GM20431 (cell line): ENCODE measurements around the gene WNT4.

Experiments used
- in situ Hi-C: fragments of 300-500 bp; cut with MseI, MboI; formaldehyde crosslinking; loops from one replicate; pipeline ENCODE4 v1.15.0; 2020; ENCODE audit warnings: low sequenced_read_pairs; ENCODE audit not compliant: unreplicated experiment

Gene WNT4

GRCh38 chr1:22164841-22165808 lies 22.2 kb upstream of the WNT4 start:
- in situ Hi-C loops: no loop called here

GRCh38 chr1:22163564-22163963 lies 20.7 kb upstream of the WNT4 start:
- in situ Hi-C loops: no loop called here

- in situ Hi-C loops: no loop called here
These were observed 20.2 kb upstream of the WNT4 start for GRCh38 chr1:22163137-22163536.

GRCh38 chr1:22159891-22160290 lies 17.0 kb upstream of the WNT4 start:
- in situ Hi-C loops: no loop called here

- in situ Hi-C loops: no loop called here
These were observed 15.8 kb upstream of the WNT4 start for GRCh38 chr1:22158654-22159053.

- in situ Hi-C loops: no loop called here
These were observed 14.6 kb upstream of the WNT4 start for GRCh38 chr1:22157359-22157966.

GRCh38 chr1:22155517-22155916 lies 12.6 kb upstream of the WNT4 start:
- in situ Hi-C loops: no loop called here

- in situ Hi-C loops: no loop called here
These were observed 11.7 kb upstream of the WNT4 start for GRCh38 chr1:22154626-22155025.

- in situ Hi-C loops: no loop called here
These were observed 11.0 kb upstream of the WNT4 start for GRCh38 chr1:22153660-22154437.

- in situ Hi-C loops: no loop called here
These were observed 8.0 kb upstream of the WNT4 start for GRCh38 chr1:22150923-22151322.

GRCh38 chr1:22142315-22143064 lies 407 bp downstream of the WNT4 start:
- in situ Hi-C loops: loop anchor here (25.0 kb wide), 1 partner anchor 495 kb away; the partner anchor contains the start of genes C1QA and C1QC

- in situ Hi-C loops: loop anchor here (25.0 kb wide), 1 partner anchor 496 kb away; the partner anchor contains the start of genes C1QA and C1QC
These were observed 1.2 kb downstream of the WNT4 start for GRCh38 chr1:22141554-22142314.

GRCh38 chr1:22140694-22141093 lies 2.2 kb downstream of the WNT4 start:
- in situ Hi-C loops: loop anchor here (25.0 kb wide), 1 partner anchor 497 kb away; the partner anchor contains the start of genes C1QA and C1QC

- in situ Hi-C loops: loop anchor here (10.0 to 25.0 kb wide), 2 partner anchors 275 to 497 kb away; partner anchors contain the start of genes C1QA and C1QC
These were observed 3.1 kb downstream of the WNT4 start for GRCh38 chr1:22139817-22140216.

- in situ Hi-C loops: loop anchor here (10.0 to 25.0 kb wide), 2 partner anchors 276 to 498 kb away; partner anchors contain the start of genes C1QA and C1QC
These were observed 3.8 kb downstream of the WNT4 start for GRCh38 chr1:22139066-22139594.

- in situ Hi-C loops: loop anchor here (10.0 to 25.0 kb wide), 2 partner anchors 278 to 500 kb away; partner anchors contain the start of genes C1QA and C1QC
These were observed 5.7 kb downstream of the WNT4 start for GRCh38 chr1:22137004-22137720.

- in situ Hi-C loops: loop anchor here (10.0 to 25.0 kb wide), 2 partner anchors 281 to 503 kb away; partner anchors contain the start of genes C1QA and C1QC
These were observed 9.0 kb downstream of the WNT4 start for GRCh38 chr1:22133931-22134324.
